ENCODE data around the gene NCEH1. TPM values are rescaled to one million over a fixed set of nuclear protein-coding genes. Genes with fewer than 3 reads are reported as not detected.
"Not testable (repeated sequence)": the region's sequence is repeated elsewhere in the genome, so short reads cannot be mapped to it uniquely, and the experiment has no call there.

The NCEH1 gene
- total RNA-seq, 2 donors from 2014 or later: 7.1 to 22.7 TPM

DNA sequence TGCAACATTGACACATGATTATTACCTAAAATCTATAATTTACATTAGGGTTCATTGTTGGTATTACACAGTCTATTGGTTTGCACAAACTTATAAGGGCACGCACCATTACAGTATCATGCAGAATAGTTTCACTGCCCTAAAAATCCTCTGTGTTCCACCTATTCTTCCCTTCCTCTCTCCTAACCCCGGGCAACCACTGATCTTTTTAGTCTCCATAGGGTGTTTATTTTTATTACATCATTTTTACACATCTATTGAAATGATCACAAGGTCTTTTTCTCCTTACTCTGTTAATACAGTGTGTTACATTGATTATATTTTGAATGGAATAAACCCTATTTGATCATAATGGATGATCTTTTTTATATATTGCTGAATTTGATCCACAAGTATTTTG lies 24.1 kb upstream of the NCEH1 start:
- H3K27me3 ChIP-seq (replicated peaks; ENCODE audit: insufficient read depth): no peaks in the 10 kb centered on the region
- DNase-seq (ENCODE audit: low spot score) (no peak), ATAC-seq (ENCODE audit: insufficient number of reproducible peaks, low FRiP score, low read depth) (no peak)
- H3K4me1 ChIP-seq (ENCODE audit: control insufficient read depth in 1 of 2, low read depth in 2 of 2): no peaks in the 10 kb centered on the region
- TF ChIP-seq, protein P1, sequence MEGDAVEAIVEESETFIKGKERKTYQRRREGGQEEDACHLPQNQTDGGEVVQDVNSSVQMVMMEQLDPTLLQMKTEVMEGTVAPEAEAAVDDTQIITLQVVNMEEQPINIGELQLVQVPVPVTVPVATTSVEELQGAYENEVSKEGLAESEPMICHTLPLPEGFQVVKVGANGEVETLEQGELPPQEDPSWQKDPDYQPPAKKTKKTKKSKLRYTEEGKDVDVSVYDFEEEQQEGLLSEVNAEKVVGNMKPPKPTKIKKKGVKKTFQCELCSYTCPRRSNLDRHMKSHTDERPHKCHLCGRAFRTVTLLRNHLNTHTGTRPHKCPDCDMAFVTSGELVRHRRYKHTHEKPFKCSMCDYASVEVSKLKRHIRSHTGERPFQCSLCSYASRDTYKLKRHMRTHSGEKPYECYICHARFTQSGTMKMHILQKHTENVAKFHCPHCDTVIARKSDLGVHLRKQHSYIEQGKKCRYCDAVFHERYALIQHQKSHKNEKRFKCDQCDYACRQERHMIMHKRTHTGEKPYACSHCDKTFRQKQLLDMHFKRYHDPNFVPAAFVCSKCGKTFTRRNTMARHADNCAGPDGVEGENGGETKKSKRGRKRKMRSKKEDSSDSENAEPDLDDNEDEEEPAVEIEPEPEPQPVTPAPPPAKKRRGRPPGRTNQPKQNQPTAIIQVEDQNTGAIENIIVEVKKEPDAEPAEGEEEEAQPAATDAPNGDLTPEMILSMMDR (IDR thresholded peaks at IDR 0.05): no peak
- no peak overlapping the region for H3K4me3 ChIP-seq
- no peaks in the 10 kb centered on the region for H3K36me3 ChIP-seq
- no peaks in the 10 kb centered on the region for H3K9me3 ChIP-seq
- no peak overlapping the region for H3K27ac ChIP-seq

DNA sequence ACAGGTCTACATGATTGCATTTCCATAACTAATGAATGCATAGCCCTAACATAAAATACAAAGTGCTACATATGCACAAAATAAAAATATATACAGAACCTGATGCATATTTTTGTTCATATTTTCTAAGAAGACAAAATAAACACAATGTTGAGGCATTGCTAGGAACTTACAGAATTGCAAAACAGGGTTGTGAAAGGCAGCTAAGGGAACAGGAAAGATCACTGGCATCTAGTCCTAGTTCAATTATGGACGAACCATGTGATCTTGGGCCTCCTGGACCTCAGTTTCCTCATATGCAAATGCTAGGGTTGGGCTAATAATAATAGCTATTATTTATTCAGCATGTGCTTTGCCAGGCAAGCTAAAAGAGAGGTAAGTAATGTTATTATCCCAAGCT lies 15.5 kb upstream of the NCEH1 start:
- no peak overlapping the region for H3K4me3 ChIP-seq
- no peaks in the 10 kb centered on the region for H3K4me1 ChIP-seq (ENCODE audit: control insufficient read depth in 1 of 2, low read depth in 2 of 2)
- ATAC-seq (ENCODE audit: insufficient number of reproducible peaks, low FRiP score, low read depth) (no peak), DNase-seq (ENCODE audit: low spot score) (no peak)
- H3K36me3 ChIP-seq: no peaks in the 10 kb centered on the region
- H3K27me3 ChIP-seq (replicated peaks; ENCODE audit: insufficient read depth): no peaks in the 10 kb centered on the region
- H3K9me3 ChIP-seq: no peaks in the 10 kb centered on the region
- H3K27ac ChIP-seq: no peak overlapping the region
- TF ChIP-seq, protein P1 (IDR thresholded peaks at IDR 0.05): no peak

DNA sequence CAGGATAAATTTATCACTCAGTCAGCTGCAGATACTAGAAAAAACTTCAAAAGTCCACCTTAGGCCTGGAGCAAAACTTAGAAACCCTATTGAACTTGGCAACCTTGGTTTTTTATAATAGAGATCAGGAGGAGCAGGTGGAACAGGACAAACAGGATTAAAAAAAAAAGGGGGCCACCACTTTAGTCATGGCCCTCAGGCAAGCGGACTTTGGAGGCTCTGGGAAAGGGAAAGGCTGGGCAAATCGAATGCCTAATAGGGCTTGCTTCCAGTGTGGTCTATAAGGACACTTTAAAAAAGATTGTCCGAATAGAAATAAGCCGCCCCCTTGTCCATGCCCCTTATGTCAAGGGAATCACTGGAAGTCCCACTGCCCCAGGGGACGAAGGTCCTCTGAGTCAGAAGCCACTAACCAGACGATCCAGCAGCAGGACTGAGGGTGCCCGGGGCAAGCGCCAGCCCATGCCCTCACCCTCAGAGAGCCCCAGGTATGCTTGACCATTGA lies 11.7 kb upstream of the NCEH1 start:
- not testable (repeated sequence) for DNase-seq (ENCODE audit: low spot score); H3K27ac ChIP-seq; ATAC-seq (ENCODE audit: insufficient number of reproducible peaks, low FRiP score, low read depth); H3K4me3 ChIP-seq; H3K9me3 ChIP-seq; H3K4me1 ChIP-seq (ENCODE audit: control insufficient read depth in 1 of 2, low read depth in 2 of 2); H3K36me3 ChIP-seq; H3K27me3 ChIP-seq (replicated peaks; ENCODE audit: insufficient read depth)

DNA sequence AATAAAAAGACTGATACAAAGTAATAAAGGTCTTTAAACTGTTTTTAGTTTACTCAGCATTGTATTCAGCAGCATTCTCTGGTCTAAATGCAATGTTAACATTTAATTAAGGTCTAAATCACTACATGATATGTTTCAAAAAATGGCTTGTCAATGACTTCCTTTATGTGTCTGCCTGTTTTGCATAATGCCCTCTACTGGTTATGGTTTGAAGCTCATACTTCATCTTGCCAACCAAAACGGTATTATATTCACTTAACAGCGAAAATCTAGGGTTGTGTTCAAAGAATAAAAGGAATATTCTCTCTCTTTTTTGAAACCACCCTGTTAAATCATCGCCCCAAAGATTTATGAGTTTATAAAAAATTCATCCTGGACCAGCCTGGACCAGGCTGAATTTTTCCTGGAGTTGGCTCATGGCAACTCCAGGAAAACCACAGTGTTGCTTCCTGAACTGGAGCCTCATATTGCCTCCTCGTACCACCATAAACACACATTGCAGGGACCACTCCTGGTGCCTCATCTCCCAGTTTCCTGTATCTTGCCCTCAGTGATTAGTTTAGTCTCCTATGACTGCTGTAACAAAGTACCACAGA lies 6.7 kb upstream of the NCEH1 start:
- H3K4me1 ChIP-seq (ENCODE audit: control insufficient read depth in 1 of 2, low read depth in 2 of 2): no peaks in the 10 kb centered on the region
- DNase-seq (ENCODE audit: low spot score) (no peak), ATAC-seq (ENCODE audit: insufficient number of reproducible peaks, low FRiP score, low read depth) (no peak)
- no peaks in the 10 kb centered on the region for H3K36me3 ChIP-seq
- TF ChIP-seq, protein P1 (IDR thresholded peaks at IDR 0.05): peak; percentile 12
- no peaks in the 10 kb centered on the region for H3K9me3 ChIP-seq
- H3K27me3 ChIP-seq (replicated peaks; ENCODE audit: insufficient read depth): no peaks in the 10 kb centered on the region
- H3K4me3 ChIP-seq: no peak overlapping the region
- H3K27ac ChIP-seq: no peak overlapping the region

DNA sequence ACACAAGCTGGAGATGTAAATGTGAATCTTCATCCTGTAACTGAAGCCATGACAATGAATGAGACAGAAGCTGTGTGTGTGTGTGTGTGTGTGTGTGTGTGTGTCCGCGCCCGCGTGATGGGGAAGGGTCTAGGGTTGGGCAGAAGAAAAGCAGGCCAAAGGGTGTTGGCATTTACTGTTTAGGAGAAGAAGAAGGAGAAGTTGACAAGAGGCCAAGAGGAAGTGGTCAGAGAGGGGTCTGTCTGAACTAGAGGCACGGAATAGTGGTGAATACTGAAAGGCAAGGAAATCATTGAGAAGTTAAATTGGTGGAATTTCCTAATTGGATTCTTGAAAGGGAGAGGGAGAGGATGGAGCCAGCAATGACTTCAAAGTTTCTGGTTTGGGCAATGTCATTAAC lies 5.6 kb upstream of the NCEH1 start:
- Histone ChIP-seq H3K27me3 (replicated peaks; ENCODE audit: insufficient read depth) (no peaks in the 10 kb centered on the region), H3K4me1 (ENCODE audit: control insufficient read depth in 1 of 2, low read depth in 2 of 2) (peaks cover 5% of the 10 kb centered on the region in 2 donors), H3K4me3 (no peak overlapping the region), H3K9me3 (no peaks in the 10 kb centered on the region), H3K36me3 (no peaks in the 10 kb centered on the region), H3K27ac (no peak overlapping the region)
- TF ChIP-seq, protein P1 (IDR thresholded peaks at IDR 0.05): no peak
- ATAC-seq (ENCODE audit: insufficient number of reproducible peaks, low FRiP score, low read depth): no peak
- no peak for DNase-seq (ENCODE audit: low spot score)

DNA sequence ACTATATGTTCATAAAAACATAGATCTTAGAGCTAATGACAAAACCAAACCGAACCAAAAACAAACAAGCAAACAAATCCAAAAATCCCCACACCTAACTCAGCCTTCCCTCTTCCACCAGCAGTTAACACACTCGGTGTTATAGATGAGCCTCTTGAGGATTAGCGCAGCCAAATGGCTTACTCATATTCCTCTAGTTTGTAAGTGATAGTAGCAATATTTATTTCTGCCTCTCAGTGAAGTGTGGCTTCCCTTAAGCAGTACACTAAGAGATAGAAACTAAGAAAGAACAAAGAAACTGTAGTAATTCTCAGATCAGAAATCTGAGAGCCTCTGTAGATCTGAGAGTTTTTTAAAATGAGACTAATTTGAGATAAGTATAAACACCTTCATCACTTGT lies 2.4 kb upstream of the NCEH1 start:
- Histone ChIP-seq H3K4me1 (ENCODE audit: control insufficient read depth in 1 of 2, low read depth in 2 of 2) (peaks cover 16 to 24% of the 10 kb centered on the region in 2 donors), H3K4me3 (no peak overlapping the region), H3K36me3 (no peaks in the 10 kb centered on the region), H3K27ac (no peak overlapping the region), H3K27me3 (replicated peaks; ENCODE audit: insufficient read depth) (no peaks in the 10 kb centered on the region), H3K9me3 (no peaks in the 10 kb centered on the region)
- DNase-seq (ENCODE audit: low spot score) (no peak), ATAC-seq (ENCODE audit: insufficient number of reproducible peaks, low FRiP score, low read depth) (no peak)
- TF ChIP-seq, protein P1 (IDR thresholded peaks at IDR 0.05): no peak
